Measurements from ENCODE around the gene PRKCQ.
"Not testable (repeated sequence)": the region's sequence is repeated elsewhere in the genome, so short reads cannot be mapped to it uniquely, and the experiment has no call there.

The PRKCQ gene

GRCh38 chr10:6589287-6590094 is 9.4 kb upstream of the PRKCQ start:
- TF ChIP-seq CTCF (IDR thresholded peaks at IDR 0.05) = no peak
- Histone ChIP-seq H3K27ac (no peak overlapping the region), H3K4me3 (no peak overlapping the region)
- no peak for DNase-seq (ENCODE audit: low spot score)

- Histone ChIP-seq H3K4me3 (no peak overlapping the region), H3K27ac (no peak overlapping the region)
- no peak for DNase-seq (ENCODE audit: low spot score)
- no peak for TF ChIP-seq CTCF (IDR thresholded peaks at IDR 0.05)
These were observed 8.8 kb upstream of the PRKCQ start for GRCh38 chr10:6588845-6589244.

- Histone ChIP-seq H3K4me3 (no peak overlapping the region), H3K27ac (no peak overlapping the region)
- DNase-seq (ENCODE audit: low spot score) = no peak
- no peak for TF ChIP-seq CTCF (IDR thresholded peaks at IDR 0.05)
These were observed 8.0 kb upstream of the PRKCQ start for GRCh38 chr10:6588082-6588481.

- DNase-seq (ENCODE audit: low spot score) = no peak
- H3K27ac ChIP-seq = no peak overlapping the region
- no peak overlapping the region for H3K4me3 ChIP-seq
- TF ChIP-seq CTCF (IDR thresholded peaks at IDR 0.05) = no peak
These were observed 6.4 kb upstream of the PRKCQ start for GRCh38 chr10:6586501-6586900.

- no peak for TF ChIP-seq CTCF (IDR thresholded peaks at IDR 0.05)
- no peak for DNase-seq (ENCODE audit: low spot score)
- H3K27ac ChIP-seq = no peak overlapping the region
- H3K4me3 ChIP-seq = no peak overlapping the region
These were observed 3.4 kb upstream of the PRKCQ start for GRCh38 chr10:6583447-6583846.

- not testable (repeated sequence) for DNase-seq (ENCODE audit: low spot score); H3K4me3 ChIP-seq; H3K27ac ChIP-seq
These were observed 2.8 kb upstream of the PRKCQ start for GRCh38 chr10:6582913-6583312.

GRCh38 chr10:6582298-6582697 is 2.2 kb upstream of the PRKCQ start:
- DNase-seq (ENCODE audit: low spot score) = no peak
- Histone ChIP-seq H3K27ac (no peak overlapping the region), H3K4me3 (no peak overlapping the region)
- TF ChIP-seq CTCF (IDR thresholded peaks at IDR 0.05) = no peak

Measured in coronary artery (tissue), 2 donors.